ENCODE measurements around the gene GAS2L1. TPM values are rescaled to one million over a fixed set of nuclear protein-coding genes. Genes with fewer than 3 reads are reported as not detected.

The GAS2L1 gene
- total RNA-seq, 1 experiment from 2014 or later = 8.0 TPM

DNA sequence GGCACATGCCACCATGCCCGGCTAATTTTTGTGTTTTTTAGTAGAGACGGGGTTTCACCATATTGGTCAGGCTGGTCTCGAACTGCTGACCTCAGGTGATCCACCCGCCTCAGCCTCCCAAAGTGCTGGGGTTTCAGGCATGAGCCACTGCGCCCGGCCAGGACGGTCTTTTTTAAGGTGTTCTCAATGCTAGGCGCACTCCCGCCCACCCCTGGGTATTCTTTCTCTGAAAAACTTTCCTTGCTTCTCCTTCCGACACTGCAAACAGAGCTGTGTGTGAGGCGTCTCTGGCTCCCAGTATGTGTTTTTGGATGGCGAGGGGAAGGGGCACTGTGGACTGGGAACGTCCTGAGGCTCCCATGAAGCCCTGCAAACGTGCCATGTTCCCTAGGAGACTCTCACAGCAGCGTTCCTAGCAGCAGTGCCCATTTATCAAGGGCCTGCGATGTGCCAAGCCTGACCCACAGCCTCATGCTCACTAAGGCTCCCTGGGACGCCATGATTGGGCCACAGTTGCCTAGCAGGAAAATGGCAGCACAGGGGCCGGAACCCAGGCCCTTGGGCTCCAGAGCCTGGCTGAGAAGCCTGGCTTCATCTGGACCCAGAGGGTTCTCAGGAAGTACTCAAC lies 11.5 kb downstream of the GAS2L1 start:
- no peaks in the 10 kb centered on the region for H3K79me2 ChIP-seq (ENCODE audit: insufficient read depth, low read length)
- no peak overlapping the region for H4K91ac ChIP-seq (ENCODE audit: insufficient read length, low read depth, low read length)
- no peak overlapping the region for H4K5ac ChIP-seq (ENCODE audit: insufficient read length, low read depth, low read length)
- no peak overlapping the region for H2BK5ac ChIP-seq (ENCODE audit: insufficient read length, low read length)
- Mint-ChIP-seq H3K9me3 (peaks cover 5 to 17% of the 10 kb centered on the region in 2 experiments; a peak in 4 of 5 replicates), H3K36me3 (ENCODE audit: insufficient read depth in 1 of 3, low read depth in 3 of 3) (peaks cover 0 to 3% (median 2%) of the 10 kb centered on the region in 3 experiments; a peak in 3 of 7 replicates), H3K27ac (no peak overlapping the region), H3K4me3 (no peak overlapping the region), H3K4me1 (peaks cover 10 to 13% of the 10 kb centered on the region in 2 experiments), H3K27me3 (ENCODE audit: low read depth) (peaks cover 49% of the 10 kb centered on the region)
- no peak overlapping the region for H3K56ac ChIP-seq (ENCODE audit: insufficient read length, low read depth, low read length)
- no peak overlapping the region for H3K9ac ChIP-seq (ENCODE audit: extremely low read depth, insufficient read length, low read length)
- H3K27ac ChIP-seq (ENCODE audit: insufficient read length, low read depth, low read length) = no peak overlapping the region
- DNase-seq = no peak
- no peak overlapping the region for H2BK20ac ChIP-seq (ENCODE audit: low read depth, low read length, poor library complexity, severe bottlenecking)
- H2BK15ac ChIP-seq (ENCODE audit: low read depth, low read length) = no peak overlapping the region
- no peak overlapping the region for H3K4me2 ChIP-seq (ENCODE audit: insufficient read depth, insufficient read length, low read length)
- H3K4me1 ChIP-seq (ENCODE audit: insufficient read depth, low read length) = no peaks in the 10 kb centered on the region
- H3K27me3 ChIP-seq (ENCODE audit: insufficient read depth, low read length) = peaks cover 33% of the 10 kb centered on the region
- no CpG with 5 or more reads among the region's 18 CpGs for WGBS (ENCODE audit: extremely low coverage, insufficient read length, low lambda C conversion rate)
- no peak overlapping the region for H2BK120ac ChIP-seq (ENCODE audit: low read depth, low read length, poor library complexity, severe bottlenecking)
- no peak overlapping the region for H2BK12ac ChIP-seq (ENCODE audit: insufficient read length, low read depth, low read length)
- peaks cover 4% of the 10 kb centered on the region for H3K23me2 ChIP-seq (ENCODE audit: insufficient read length, low read depth, low read length, poor library complexity, severe bottlenecking)
- no peaks in the 10 kb centered on the region for H4K20me1 ChIP-seq (ENCODE audit: control insufficient read depth, insufficient read depth, insufficient read length)
- no peak overlapping the region for H3K4ac ChIP-seq (ENCODE audit: low read depth, low read length)
- no peak overlapping the region for H3K14ac ChIP-seq (ENCODE audit: insufficient read depth, low read length)
- no peak overlapping the region for H3T11ph ChIP-seq (ENCODE audit: low read length)
- H2AK5ac ChIP-seq (ENCODE audit: insufficient read length, low read length) = no peak overlapping the region
- no peak overlapping the region for H2AFZ ChIP-seq (ENCODE audit: low read length)
- no peaks in the 10 kb centered on the region for H3K79me1 ChIP-seq (ENCODE audit: insufficient read depth, low read depth, low read length, poor library complexity, severe bottlenecking)
- no peak overlapping the region for H3K23ac ChIP-seq (ENCODE audit: insufficient read length, low read depth, low read length)
- H3K9me3 ChIP-seq (ENCODE audit: control insufficient read depth, low read depth, low read length) = no peaks in the 10 kb centered on the region
- TF ChIP-seq, protein P1, sequence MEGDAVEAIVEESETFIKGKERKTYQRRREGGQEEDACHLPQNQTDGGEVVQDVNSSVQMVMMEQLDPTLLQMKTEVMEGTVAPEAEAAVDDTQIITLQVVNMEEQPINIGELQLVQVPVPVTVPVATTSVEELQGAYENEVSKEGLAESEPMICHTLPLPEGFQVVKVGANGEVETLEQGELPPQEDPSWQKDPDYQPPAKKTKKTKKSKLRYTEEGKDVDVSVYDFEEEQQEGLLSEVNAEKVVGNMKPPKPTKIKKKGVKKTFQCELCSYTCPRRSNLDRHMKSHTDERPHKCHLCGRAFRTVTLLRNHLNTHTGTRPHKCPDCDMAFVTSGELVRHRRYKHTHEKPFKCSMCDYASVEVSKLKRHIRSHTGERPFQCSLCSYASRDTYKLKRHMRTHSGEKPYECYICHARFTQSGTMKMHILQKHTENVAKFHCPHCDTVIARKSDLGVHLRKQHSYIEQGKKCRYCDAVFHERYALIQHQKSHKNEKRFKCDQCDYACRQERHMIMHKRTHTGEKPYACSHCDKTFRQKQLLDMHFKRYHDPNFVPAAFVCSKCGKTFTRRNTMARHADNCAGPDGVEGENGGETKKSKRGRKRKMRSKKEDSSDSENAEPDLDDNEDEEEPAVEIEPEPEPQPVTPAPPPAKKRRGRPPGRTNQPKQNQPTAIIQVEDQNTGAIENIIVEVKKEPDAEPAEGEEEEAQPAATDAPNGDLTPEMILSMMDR (conservative IDR thresholded peaks at IDR 0.05) = no peak
- H4K8ac ChIP-seq (replicated peaks; ENCODE audit: insufficient read length, low read depth, low read length) = no peak overlapping the region
- no peak overlapping the region for H3K18ac ChIP-seq (ENCODE audit: insufficient read length, low read depth, low read length)
